ENCODE measurements around the gene NSG2.
"Not testable (repeated sequence)": the region's sequence is repeated elsewhere in the genome, so short reads cannot be mapped to it uniquely, and the experiment has no call there.

NSG2 gene

GRCh38 chr5:174101195-174101730 is 55.8 kb downstream of the NSG2 start:
- DNase-seq (ENCODE audit: low read depth in 2 of 2): no peak

GRCh38 chr5:174102574-174102973 is 57.1 kb downstream of the NSG2 start:
- DNase-seq (ENCODE audit: low read depth in 2 of 2): not testable (repeated sequence)

GRCh38 chr5:174106997-174107655 is 61.6 kb downstream of the NSG2 start:
- DNase-seq (ENCODE audit: low read depth in 2 of 2): no peak

- no peak for DNase-seq (ENCODE audit: low read depth in 2 of 2)
Observed at GRCh38 chr5:174108745-174109144, 63.2 kb downstream of the NSG2 start.

- DNase-seq (ENCODE audit: low read depth in 2 of 2): no peak
Observed at GRCh38 chr5:174109698-174110260, 64.3 kb downstream of the NSG2 start.

DNA sequence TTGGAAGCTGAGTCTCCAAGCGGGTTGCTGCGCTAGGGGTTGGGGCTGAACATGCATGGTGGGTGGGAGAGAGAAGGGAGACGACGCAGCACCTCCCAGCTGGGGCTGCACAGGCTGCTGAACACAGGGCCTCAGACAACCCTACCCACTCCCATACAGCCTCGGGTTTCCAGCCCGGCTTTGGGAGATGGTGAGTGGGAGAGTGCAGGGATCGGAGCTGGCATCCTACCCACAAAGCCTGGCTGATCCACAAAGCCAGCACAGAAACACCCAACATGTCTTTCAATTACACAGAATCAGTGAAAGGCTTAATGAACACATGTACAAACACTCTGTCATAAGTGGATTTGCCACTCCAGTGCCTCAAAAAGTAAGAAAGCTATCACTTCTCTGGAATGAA is 64.8 kb downstream of the NSG2 start:
- DNase-seq (ENCODE audit: low read depth in 2 of 2): no peak

- no peak for DNase-seq (ENCODE audit: low read depth in 2 of 2)
Observed at GRCh38 chr5:174111287-174111973, 65.9 kb downstream of the NSG2 start.

GRCh38 chr5:174115226-174115625 is 69.7 kb downstream of the NSG2 start:
- DNase-seq (ENCODE audit: low read depth in 2 of 2): no peak

- DNase-seq (ENCODE audit: low read depth in 2 of 2): no peak
Observed at GRCh38 chr5:174118823-174119467, 73.4 kb downstream of the NSG2 start.

- DNase-seq (ENCODE audit: low read depth in 2 of 2): no peak
Observed at GRCh38 chr5:174119468-174119881, 74.0 kb downstream of the NSG2 start.

- no peak for DNase-seq (ENCODE audit: low read depth in 2 of 2)
Observed at GRCh38 chr5:174120401-174121005, 75.0 kb downstream of the NSG2 start.

- no peak for DNase-seq (ENCODE audit: low read depth in 2 of 2)
Observed at GRCh38 chr5:174134545-174134944, 89.0 kb downstream of the NSG2 start.

GRCh38 chr5:174139623-174140022 is 94.1 kb downstream of the NSG2 start:
- no peak for DNase-seq (ENCODE audit: low read depth in 2 of 2)

DNA sequence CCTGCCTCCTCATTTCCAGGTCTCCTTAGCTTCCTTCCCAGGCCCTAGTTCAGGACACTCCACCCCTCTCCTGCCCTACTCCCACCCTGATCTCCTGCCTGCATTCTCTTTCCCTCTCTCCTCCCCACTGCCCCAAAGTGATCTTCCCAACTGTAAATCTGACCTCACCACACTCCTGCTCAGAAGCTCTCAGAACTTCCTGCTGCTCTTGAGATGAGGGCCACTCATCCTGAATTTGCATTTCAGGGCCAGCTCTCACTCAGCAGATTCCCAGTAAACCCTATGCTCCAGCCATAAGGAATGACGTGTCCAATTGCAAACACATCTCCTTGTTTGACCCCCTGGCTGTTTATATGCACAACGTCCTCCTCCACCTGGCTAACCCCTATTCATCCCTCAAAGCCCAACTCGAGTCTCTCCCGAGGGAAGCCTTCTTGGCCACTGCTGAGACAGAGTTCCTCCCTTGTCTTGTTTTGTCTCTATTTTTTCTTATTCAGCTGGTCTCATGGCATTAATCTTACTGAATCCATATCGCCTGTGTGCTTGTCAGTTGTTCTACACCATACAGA is 95.0 kb downstream of the NSG2 start:
- no peak for DNase-seq (ENCODE audit: low read depth in 2 of 2)

DNA sequence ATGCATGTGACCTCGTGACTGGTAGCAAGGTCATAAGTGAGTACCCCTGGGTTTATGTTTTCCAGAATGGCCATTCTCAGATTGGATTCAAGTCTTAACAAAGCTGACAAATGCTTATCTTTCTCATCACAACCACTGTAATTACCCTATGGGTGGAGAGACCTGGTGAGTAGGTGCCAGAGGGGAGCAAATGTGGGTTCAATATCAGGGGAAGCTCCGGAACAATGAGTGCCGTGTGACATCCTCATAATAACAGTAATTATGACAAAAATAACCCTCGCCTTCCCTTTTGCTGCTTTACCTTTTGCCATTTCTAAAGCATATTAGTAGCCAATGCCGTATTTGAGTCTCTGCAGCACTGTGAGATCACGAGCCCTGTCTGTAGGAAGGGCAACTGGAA is 95.9 kb downstream of the NSG2 start:
- DNase-seq (ENCODE audit: low read depth in 2 of 2): no peak

DNA sequence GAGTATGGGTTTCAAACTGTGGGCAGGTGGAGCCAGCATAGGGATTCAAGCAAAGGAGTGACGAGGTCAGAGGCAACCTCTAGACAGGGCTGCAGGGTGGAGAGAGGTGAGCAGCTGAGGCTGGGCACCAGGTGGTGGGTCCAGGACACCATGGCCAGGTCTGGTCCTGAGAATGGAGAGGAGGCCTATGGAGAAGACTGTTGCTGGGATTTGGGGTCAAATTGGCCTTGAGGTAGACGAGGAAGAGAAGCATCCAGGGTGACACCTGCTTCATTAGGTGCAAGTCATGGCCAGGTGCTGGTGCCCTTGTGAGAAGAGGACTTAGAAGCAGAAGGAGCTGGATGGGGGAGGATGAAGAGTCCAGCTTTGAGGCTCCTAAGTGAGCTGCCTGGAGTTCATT is 99.6 kb downstream of the NSG2 start:
- no peak for DNase-seq (ENCODE audit: low read depth in 2 of 2)

GRCh38 chr5:174145821-174146220 is 100.3 kb downstream of the NSG2 start:
- no peak for DNase-seq (ENCODE audit: low read depth in 2 of 2)

DNA sequence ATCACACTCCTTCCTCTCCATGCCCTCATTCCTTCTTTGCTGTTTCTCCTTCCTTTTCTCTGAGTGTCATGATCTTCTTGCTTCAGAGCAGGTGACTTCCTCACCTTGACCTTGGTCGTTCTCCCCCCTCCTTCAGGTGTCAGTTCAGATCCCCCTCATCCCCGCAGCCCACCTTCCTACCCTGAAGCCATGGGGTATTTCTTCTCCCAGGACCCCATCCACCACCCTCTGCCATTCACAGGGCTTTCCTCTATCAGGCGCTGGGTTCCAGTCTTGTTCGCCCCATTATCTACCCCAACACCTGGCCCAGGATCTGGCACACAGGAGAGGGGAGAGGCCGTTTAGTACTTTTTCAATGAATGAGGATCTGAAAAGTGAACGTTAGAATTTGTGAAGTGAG is 101.0 kb downstream of the NSG2 start:
- DNase-seq (ENCODE audit: low read depth in 2 of 2): no peak

DNA sequence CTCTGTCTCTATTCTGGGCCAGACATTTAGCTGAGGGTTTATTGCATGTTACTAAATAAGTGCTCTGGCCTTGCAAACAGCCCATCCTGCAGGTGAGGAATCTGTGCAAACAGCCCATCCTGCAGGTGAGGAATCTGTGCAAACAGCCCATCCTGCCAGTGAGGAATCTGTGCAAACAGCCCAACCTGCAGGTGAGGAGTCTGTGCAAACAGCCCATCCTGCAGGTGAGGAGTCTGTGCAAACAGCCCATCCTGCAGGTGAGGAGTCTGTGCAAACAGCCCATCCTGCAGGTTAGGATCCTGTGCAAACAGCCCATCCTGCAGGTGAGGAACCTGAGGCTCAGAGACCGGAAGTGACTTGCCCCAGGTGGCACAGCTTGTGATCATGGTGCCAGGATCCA is 101.5 kb downstream of the NSG2 start:
- DNase-seq (ENCODE audit: low read depth in 2 of 2): not testable (repeated sequence)

- DNase-seq (ENCODE audit: low read depth in 2 of 2): no peak
Observed at GRCh38 chr5:174147551-174147950, 102.0 kb downstream of the NSG2 start.

DNA sequence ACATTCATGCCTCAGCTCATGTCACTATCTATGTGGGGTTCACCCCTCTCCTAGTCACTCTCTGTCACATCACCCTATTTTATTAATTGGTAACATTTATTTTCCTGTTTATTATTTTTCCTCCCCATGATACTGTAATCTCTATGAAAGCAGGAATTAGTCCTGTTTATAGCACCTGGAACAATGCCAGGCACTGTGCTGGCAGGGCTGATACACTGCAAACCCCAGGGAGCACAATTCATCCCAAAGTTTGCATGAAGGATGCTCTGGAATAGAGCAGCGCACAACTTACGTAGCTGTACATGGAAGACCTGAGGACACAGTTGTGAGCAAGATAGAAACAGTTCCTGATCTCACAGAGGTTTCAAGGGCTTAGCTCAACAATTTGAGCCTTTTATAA is 103.2 kb downstream of the NSG2 start:
- no peak for DNase-seq (ENCODE audit: low read depth in 2 of 2)

GRCh38 chr5:174149426-174149825 is 103.9 kb downstream of the NSG2 start:
- no peak for DNase-seq (ENCODE audit: low read depth in 2 of 2)

Data from fibroblast of skin of left quadriceps (primary cell).